Activated naive CD8-positive, alpha-beta T cell treated with anti-CD3 and anti-CD28 coated beads, Interleukin-2, amount 10 ng/mL, durations not matched to agents 7 days and 5 days (primary cell): ENCODE results near the gene NUDT9. TPM values are rescaled to one million over a fixed set of nuclear protein-coding genes. Genes with fewer than 3 reads are reported as not detected.
"Not testable (repeated sequence)": the region's sequence is repeated elsewhere in the genome, so short reads cannot be mapped to it uniquely, and the experiment has no call there.

Experiments
- ATAC-seq: fragments of 150-1000 bp; cut with Tn5 transposase; one replicate; pipeline ENCODE4 v1.10.0; 2021; ENCODE audit warnings: low read depth, moderate library complexity
- POLR2A ChIA-PET: fragments of 350-600 bp; sonication (Branson Sonifier 250); formaldehyde crosslinking; loops from one replicate; lab custom pipeline; 2021; ENCODE audit warnings: antibody characterized with exemption; lab: Charles Lee
- DNase-seq: peaks from one replicate; pipeline ENCODE4 v3.0.0; 2021
- H3K27ac Mint-ChIP-seq: one replicate; pipeline ENCODE4 v1.8.0; 2022; ENCODE audit warnings: mild to moderate bottlenecking, mixed read lengths
- H3K27me3 Mint-ChIP-seq: one replicate; pipeline ENCODE4 v1.8.0; 2022; ENCODE audit warnings: mild to moderate bottlenecking, moderate library complexity, mixed read lengths
- H3K36me3 Mint-ChIP-seq: one replicate; pipeline ENCODE4 v1.8.0; 2021; ENCODE audit warnings: mild to moderate bottlenecking, mixed read lengths
- H3K4me1 Mint-ChIP-seq: one replicate; pipeline ENCODE4 v1.8.0; 2021; ENCODE audit warnings: mixed read lengths
- H3K4me3 Mint-ChIP-seq: one replicate; pipeline ENCODE4 v1.8.0; 2022; ENCODE audit warnings: mild to moderate bottlenecking, moderate library complexity, mixed read lengths
- H3K9me3 Mint-ChIP-seq: one replicate; pipeline ENCODE4 v1.8.0; 2021; ENCODE audit warnings: mixed read lengths
- total RNA-seq, 2 experiments: library from RNA; stranded (reverse); gene quantifications; one replicate each; pipeline ENCODE4 v1.2.3, GENCODE V29; 2021

NUDT9 gene
- total RNA-seq: 10 to 100 TPM; 10.5 to 13.4 TPM

GRCh38 chr4:87422104-87423052 is at the start of gene NUDT9:
NUDT9 (plus strand) TSS chr4:87422573; CDS start chr4:87422906, 333 bp downstream.
- POLR2A ChIA-PET: interaction anchor here (1.0 to 2.3 kb wide), 5 partner anchors 16 to 203 kb away, joined by 3 to 20 read pairs (median 6); partner anchors contain the start of gene HSD17B11
- peaks cover 14% of the 10 kb centered on the region for H3K4me1 Mint-ChIP-seq
- ATAC-seq: peak; percentile 94
- DNase-seq: peak; percentile 87
- H3K27me3 Mint-ChIP-seq: no peaks in the 10 kb centered on the region
- H3K9me3 Mint-ChIP-seq: no peaks in the 10 kb centered on the region
- H3K4me3 Mint-ChIP-seq: peak within 1 kb of the TSS; percentile 99
- no peaks in the 10 kb centered on the region for H3K36me3 Mint-ChIP-seq
- peak within 1 kb of the TSS; percentile 97 for H3K27ac Mint-ChIP-seq

- H3K4me1 Mint-ChIP-seq: peaks cover 2% of the 10 kb centered on the region
- ATAC-seq (no peak), DNase-seq (no peak)
- H3K36me3 Mint-ChIP-seq: peaks cover 9% of the 10 kb centered on the region
- no peaks in the 10 kb centered on the region for H3K27me3 Mint-ChIP-seq
- POLR2A ChIA-PET: interaction anchor here (0.7 to 1.5 kb wide), 2 partner anchors 13 to 15 kb away, joined by 6 to 10 read pairs; partner anchors contain the start of gene HSD17B11
- H3K27ac Mint-ChIP-seq: no peak overlapping the region
- no peak overlapping the region for H3K4me3 Mint-ChIP-seq
- no peaks in the 10 kb centered on the region for H3K9me3 Mint-ChIP-seq
Measured at GRCh38 chr4:87375719-87376291, 46.6 kb upstream of the NUDT9 start.

- H3K36me3 Mint-ChIP-seq: peaks cover 12% of the 10 kb centered on the region
- no peaks in the 10 kb centered on the region for H3K9me3 Mint-ChIP-seq
- no peak overlapping the region for H3K4me3 Mint-ChIP-seq
- no peak overlapping the region for H3K27ac Mint-ChIP-seq
- DNase-seq (no peak), ATAC-seq (no peak)
- H3K27me3 Mint-ChIP-seq: no peaks in the 10 kb centered on the region
- POLR2A ChIA-PET: interaction anchor here (1.1 kb wide), 1 partner anchor 45 kb away, joined by 3 read pairs; the partner anchor contains the start of gene NUDT9
- peaks cover 2% of the 10 kb centered on the region for H3K4me1 Mint-ChIP-seq
Measured at GRCh38 chr4:87377816-87378215, 44.6 kb upstream of the NUDT9 start.

- DNase-seq: no peak
- ATAC-seq: no peak
- peaks cover 6% of the 10 kb centered on the region for H3K4me1 Mint-ChIP-seq
- H3K36me3 Mint-ChIP-seq: peaks cover 39% of the 10 kb centered on the region
- H3K27me3 Mint-ChIP-seq: no peaks in the 10 kb centered on the region
- no peak overlapping the region for H3K27ac Mint-ChIP-seq
- POLR2A ChIA-PET: interaction anchor here (1.2 kb wide), 1 partner anchor 9 kb away, joined by 7 read pairs; the partner anchor contains the start of gene HSD17B11
- no peaks in the 10 kb centered on the region for H3K9me3 Mint-ChIP-seq
- H3K4me3 Mint-ChIP-seq: no peak overlapping the region
Measured at GRCh38 chr4:87382116-87382515, 40.3 kb upstream of the NUDT9 start.

- H3K27me3 Mint-ChIP-seq: no peaks in the 10 kb centered on the region
- H3K4me1 Mint-ChIP-seq: peaks cover 13% of the 10 kb centered on the region
- DNase-seq (no peak), ATAC-seq (no peak)
- H3K4me3 Mint-ChIP-seq: no peak overlapping the region
- POLR2A ChIA-PET: no interaction called here
- H3K27ac Mint-ChIP-seq: no peak overlapping the region
- peaks cover 46% of the 10 kb centered on the region for H3K36me3 Mint-ChIP-seq
- H3K9me3 Mint-ChIP-seq: no peaks in the 10 kb centered on the region
Measured at GRCh38 chr4:87382931-87383330, 39.4 kb upstream of the NUDT9 start.

- peaks cover 56% of the 10 kb centered on the region for H3K36me3 Mint-ChIP-seq
- H3K4me3 Mint-ChIP-seq, H3K27ac Mint-ChIP-seq, H3K9me3 Mint-ChIP-seq, ATAC-seq, DNase-seq, POLR2A ChIA-PET, H3K27me3 Mint-ChIP-seq: not testable (repeated sequence)
- peaks cover 24% of the 10 kb centered on the region for H3K4me1 Mint-ChIP-seq
Measured at GRCh38 chr4:87384466-87385132, 37.8 kb upstream of the NUDT9 start.

GRCh38 chr4:87387237-87387636 is 35.1 kb upstream of the NUDT9 start:
- Mint-ChIP-seq H3K4me3 (no peak overlapping the region), H3K9me3 (peaks cover 4% of the 10 kb centered on the region), H3K27ac (no peak overlapping the region), H3K36me3 (peaks cover 48% of the 10 kb centered on the region), H3K27me3 (no peaks in the 10 kb centered on the region), H3K4me1 (peaks cover 31% of the 10 kb centered on the region)
- POLR2A ChIA-PET: no interaction called here
- ATAC-seq (no peak), DNase-seq (no peak)

GRCh38 chr4:87388901-87389300 is 33.5 kb upstream of the NUDT9 start:
- peak overlapping the region; percentile 92 for H3K4me3 Mint-ChIP-seq
- POLR2A ChIA-PET: interaction anchor here (0.6 kb wide), 1 partner anchor 13 kb away, joined by 6 read pairs; no protein-coding TSS in a partner anchor
- DNase-seq (no peak), ATAC-seq (no peak)
- H3K9me3 Mint-ChIP-seq: peaks cover 4% of the 10 kb centered on the region
- H3K27ac Mint-ChIP-seq: peak overlapping the region; percentile 53
- peaks cover 40% of the 10 kb centered on the region for H3K36me3 Mint-ChIP-seq
- H3K4me1 Mint-ChIP-seq: peaks cover 28% of the 10 kb centered on the region
- peaks cover 6% of the 10 kb centered on the region for H3K27me3 Mint-ChIP-seq

GRCh38 chr4:87390055-87390454 is 32.3 kb upstream of the NUDT9 start:
- not testable (repeated sequence) for H3K9me3 Mint-ChIP-seq, H3K27me3 Mint-ChIP-seq, ATAC-seq, DNase-seq
- peaks cover 33% of the 10 kb centered on the region for H3K36me3 Mint-ChIP-seq
- H3K4me1 Mint-ChIP-seq: peaks cover 28% of the 10 kb centered on the region
- H3K27ac Mint-ChIP-seq: peak overlapping the region; percentile 80
- POLR2A ChIA-PET: interaction anchor here (0.6 to 2.2 kb wide), 5 partner anchors 14 to 384 kb away, joined by 3 to 20 read pairs (median 3); partner anchors contain the start of gene NUDT9
- peak overlapping the region; percentile 92 for H3K4me3 Mint-ChIP-seq

- no peak for DNase-seq
- peaks cover 6% of the 10 kb centered on the region for H3K27me3 Mint-ChIP-seq
- POLR2A ChIA-PET: interaction anchor here (0.6 to 2.2 kb wide), 10 partner anchors 9 to 384 kb away, joined by 3 to 20 read pairs (median 6); partner anchors contain the start of gene NUDT9
- peaks cover 31% of the 10 kb centered on the region for H3K36me3 Mint-ChIP-seq
- H3K9me3 Mint-ChIP-seq: peaks cover 4% of the 10 kb centered on the region
- no peak for ATAC-seq
- H3K4me1 Mint-ChIP-seq: peaks cover 25% of the 10 kb centered on the region
- H3K27ac Mint-ChIP-seq: peak overlapping the region; percentile 80
- H3K4me3 Mint-ChIP-seq: peak overlapping the region; percentile 92
Measured at GRCh38 chr4:87390551-87390890, 31.9 kb upstream of the NUDT9 start.

GRCh38 chr4:87390891-87391575 is 31.3 kb upstream of the NUDT9 start, which contains the start of gene HSD17B11:
HSD17B11 (minus strand) TSS chr4:87391188; CDS start chr4:87391070, 118 bp downstream.
- H3K9me3 Mint-ChIP-seq: peaks cover 4% of the 10 kb centered on the region
- peaks cover 25% of the 10 kb centered on the region for H3K4me1 Mint-ChIP-seq
- peak; percentile 99 for ATAC-seq

GRCh38 chr4:87391576-87392054 is 30.8 kb upstream of the NUDT9 start:
- POLR2A ChIA-PET: interaction anchor here (0.6 to 2.2 kb wide), 10 partner anchors 9 to 1065 kb away, joined by 3 to 20 read pairs (median 6); partner anchors contain the start of genes HERC5 and NUDT9
- Mint-ChIP-seq H3K27ac (peak overlapping the region; percentile 80), H3K36me3 (peaks cover 24% of the 10 kb centered on the region), H3K27me3 (peaks cover 6% of the 10 kb centered on the region), H3K4me3 (peak overlapping the region; percentile 92), H3K9me3 (peaks cover 4% of the 10 kb centered on the region), H3K4me1 (peaks cover 25% of the 10 kb centered on the region)
- ATAC-seq (peak; percentile 3), DNase-seq (no peak)

More at GRCh38 chr4:87390891-87391575, 31.3 kb upstream of the NUDT9 start, which contains the start of gene HSD17B11:
- POLR2A ChIA-PET: interaction anchor here (0.6 to 2.2 kb wide), 11 partner anchors 9 to 1066 kb away, joined by 3 to 20 read pairs (median 5); partner anchors contain the start of genes HERC5 and NUDT9
- H3K36me3 Mint-ChIP-seq: peaks cover 28% of the 10 kb centered on the region
- DNase-seq: peak; percentile 77
- H3K27ac Mint-ChIP-seq: peak within 1 kb of the TSS; percentile 80
- peak within 1 kb of the TSS; percentile 92 for H3K4me3 Mint-ChIP-seq
- peaks cover 6% of the 10 kb centered on the region for H3K27me3 Mint-ChIP-seq
